Measurements from ENCODE around the gene VILL.
"Not testable (repeated sequence)": the region's sequence is repeated elsewhere in the genome, so short reads cannot be mapped to it uniquely, and the experiment has no call there.

The VILL gene

DNA sequence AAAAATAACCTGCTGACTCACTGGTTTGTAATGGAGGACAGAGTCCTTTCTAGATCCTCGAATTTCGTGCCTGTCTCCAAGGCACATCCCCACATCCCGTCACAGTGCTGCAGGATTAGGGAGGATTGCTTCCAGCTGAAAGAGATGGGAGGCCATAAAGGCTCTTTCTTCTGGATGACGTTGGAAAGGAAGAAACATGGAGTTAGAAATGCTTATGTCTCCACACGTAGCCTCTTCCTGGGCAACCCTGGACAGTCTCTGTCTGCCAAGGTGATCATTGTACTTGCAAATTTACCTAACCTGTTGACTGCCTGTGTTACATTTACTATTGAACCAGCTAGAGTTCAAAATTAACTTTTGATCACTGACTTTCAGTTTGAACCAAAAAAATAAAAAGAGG lies 27.6 kb upstream of the VILL start:
- in situ Hi-C loops (cut with MboI; ENCODE audit: low sequenced_read_pairs), result no loop called here

DNA sequence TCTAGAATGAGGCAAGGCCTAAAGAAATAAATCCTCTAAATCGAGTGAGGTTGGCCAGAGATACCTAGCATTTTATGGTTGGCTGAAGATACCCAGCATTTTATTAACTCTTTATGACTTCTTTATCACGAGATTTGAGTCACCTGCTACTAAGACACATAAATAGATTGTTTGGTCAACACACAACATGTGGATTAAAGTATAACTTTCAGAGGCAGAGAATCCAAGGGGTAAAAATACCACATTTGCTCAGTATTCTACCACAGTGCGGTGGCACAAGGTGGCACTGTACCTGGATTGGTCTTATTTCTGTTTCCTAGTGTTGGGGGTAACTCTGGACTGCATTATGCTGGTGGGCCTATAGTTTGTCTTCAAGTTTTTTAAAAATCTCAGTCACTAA lies 27.0 kb upstream of the VILL start:
- in situ Hi-C loops (cut with MboI; ENCODE audit: low sequenced_read_pairs), result no loop called here

DNA sequence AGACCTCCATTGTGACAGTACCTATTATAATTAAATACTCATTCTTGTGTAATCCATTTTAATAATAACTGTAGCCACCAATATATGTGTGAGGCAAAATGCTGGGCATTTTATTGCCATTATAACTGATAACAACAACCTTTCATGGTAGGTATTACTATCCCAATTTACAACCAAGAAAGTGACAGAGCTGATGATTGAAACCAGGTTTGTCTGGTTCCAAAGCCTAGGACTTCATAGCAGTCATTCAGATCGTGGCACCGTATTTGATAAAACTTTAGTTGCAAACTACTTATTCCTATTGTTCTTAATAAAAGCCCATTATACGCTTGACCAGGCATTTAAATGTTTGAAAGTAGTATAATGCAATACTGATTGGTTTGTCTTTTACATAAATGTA lies 26.4 kb upstream of the VILL start:
- in situ Hi-C loops (cut with MboI; ENCODE audit: low sequenced_read_pairs), result no loop called here

DNA sequence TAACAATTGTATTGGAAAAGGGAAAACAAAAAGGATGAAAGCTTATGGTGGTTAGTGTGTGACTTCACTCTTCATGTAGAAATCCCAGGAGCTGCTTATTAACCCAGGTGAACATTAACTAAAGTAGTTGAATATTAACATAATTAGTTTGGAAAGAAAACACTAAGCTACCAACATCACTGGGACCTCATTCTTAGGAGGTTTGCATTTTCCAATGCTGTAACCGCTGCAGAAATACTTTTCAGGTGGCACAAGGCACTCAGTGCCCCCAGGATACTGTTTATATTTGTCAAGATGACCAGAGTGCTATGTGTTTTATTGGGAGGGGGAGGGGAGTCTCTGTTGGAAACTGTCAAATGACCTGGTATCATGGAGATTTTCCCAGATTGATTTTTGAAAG lies 25.9 kb upstream of the VILL start:
- in situ Hi-C loops (cut with MboI; ENCODE audit: low sequenced_read_pairs), result no loop called here

DNA sequence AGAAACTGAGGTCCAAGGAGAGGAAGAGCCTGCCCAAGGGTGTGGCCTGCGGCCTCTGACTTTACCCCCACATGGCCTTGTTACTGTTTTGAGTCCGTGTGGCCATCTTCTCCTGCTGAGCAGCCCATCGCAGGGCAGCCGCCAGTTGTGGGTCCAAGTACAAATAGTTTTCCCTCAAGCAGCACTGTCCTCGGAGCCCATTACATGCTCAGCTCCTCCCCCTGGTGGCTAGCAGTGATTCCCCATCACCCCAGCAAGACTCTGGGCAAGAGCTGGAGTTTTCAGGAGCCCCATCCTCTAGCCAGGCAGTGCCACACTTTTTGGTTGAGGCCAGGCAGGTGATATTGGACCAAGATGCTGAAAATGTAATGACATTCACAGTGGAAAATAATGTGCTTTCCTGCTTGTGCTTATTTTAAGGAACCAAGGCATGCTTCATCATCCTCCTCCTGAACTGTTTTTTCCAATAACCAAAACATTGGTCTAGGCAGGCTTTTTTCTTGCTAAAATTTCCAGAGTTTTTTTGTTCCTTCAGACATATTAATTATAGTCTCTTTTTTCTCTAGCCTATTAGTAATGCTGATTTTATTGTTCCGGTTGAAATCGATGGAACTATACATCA lies 23.2 kb upstream of the VILL start:
- in situ Hi-C loops (cut with MboI; ENCODE audit: low sequenced_read_pairs), result no loop called here

DNA sequence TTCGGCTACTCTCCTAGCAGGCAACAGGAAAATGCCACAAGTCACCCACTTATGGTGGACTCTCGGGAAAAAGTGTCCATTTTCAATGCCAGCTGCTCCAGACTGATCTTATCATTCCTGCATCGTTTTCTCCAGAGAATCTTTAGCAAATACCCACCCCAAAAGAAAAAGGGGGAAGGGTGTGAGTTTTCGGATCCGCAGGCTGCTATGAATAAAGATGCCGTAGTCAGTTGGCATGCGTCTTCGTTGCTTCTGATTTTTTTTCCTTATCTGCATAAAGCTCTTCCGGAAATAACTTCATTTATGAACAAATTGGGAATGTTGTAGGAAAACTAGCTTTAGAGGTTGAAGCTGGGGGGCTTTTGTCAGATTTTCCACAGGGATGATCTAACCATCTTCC lies 22.4 kb upstream of the VILL start:
- in situ Hi-C loops (cut with MboI; ENCODE audit: low sequenced_read_pairs), result no loop called here

DNA sequence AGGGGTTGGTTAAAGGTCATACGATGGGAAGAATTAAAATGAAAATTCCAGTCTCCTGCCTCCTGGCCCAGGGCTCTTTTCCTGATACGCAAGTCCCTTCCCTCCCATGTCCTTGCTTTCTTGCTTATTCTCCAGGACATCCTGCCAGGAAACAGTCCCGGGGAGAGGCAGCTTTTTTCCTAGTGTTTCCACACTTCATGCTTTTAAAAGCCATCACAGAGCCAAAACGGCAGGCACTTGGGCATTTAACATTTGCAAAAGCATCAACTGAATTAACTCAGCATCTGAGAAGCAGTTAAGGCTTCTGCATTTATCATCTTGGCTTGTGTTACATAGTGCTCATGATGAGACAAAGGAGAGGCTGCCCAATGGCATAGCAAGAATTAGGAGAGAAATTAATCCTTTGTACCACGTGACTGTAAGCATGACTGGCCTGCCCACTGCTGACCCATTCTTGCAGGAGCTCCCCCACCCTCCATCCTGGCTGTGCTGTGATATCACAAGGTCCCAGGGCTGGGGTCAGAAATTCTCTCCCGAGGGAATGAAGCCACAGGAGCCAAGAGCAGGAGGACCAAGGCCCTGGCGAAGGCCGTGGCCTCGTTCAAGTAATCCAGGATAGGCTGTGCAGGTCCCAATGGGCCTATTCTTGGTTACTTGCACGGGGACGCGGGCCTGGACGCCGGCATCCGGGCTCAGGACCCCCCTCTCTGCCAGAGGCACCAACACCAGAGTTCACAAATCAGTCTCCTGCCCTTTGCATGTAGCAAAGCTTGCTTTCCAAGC lies 21.6 kb upstream of the VILL start:
- in situ Hi-C loops (cut with MboI; ENCODE audit: low sequenced_read_pairs), result no loop called here

DNA sequence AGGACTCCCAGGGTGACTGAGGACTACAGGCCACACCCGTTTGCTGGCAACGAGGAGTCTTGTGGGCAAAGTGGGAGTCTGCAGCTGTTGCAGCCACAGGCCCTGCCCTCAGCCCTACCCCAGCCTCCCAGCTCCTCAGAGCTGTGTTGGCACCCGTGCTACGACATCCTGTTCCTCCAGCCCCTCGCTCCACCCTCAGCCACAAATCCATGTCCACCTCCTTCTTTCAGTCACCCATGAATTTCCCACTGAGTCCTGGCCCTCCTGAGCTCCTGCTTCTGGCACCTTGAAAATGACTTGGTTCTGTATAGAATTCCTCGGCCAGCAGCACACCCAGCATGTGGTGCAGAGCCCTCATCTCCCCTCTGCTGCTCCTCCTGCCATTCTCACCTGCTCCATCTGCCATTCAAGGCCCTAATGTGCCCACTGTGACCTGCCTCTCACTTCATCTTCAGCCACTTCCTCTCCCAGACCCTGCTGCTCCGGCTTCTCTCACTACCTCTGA lies 20.9 kb upstream of the VILL start:
- in situ Hi-C loops (cut with MboI; ENCODE audit: low sequenced_read_pairs), result no loop called here

DNA sequence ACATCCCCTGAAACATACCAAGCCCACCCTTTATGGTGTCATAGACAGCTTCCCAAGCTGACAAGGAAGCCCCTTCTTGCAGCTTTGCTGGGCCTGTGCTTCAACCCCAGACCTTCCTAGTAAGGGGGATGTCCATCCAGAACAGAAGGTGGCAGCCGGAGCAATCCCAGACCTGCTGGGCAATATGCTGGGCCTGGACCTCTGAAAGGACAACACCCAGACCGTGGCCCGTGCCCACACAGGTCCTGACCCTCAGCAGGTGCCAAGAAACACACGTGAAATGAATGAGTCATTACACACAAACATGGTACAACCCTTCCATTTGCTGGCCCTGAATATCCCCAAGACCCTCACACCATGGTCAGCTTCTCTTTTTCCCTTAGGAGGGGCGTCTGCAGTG lies 19.8 kb upstream of the VILL start:
- in situ Hi-C loops (cut with MboI; ENCODE audit: low sequenced_read_pairs), result no loop called here

DNA sequence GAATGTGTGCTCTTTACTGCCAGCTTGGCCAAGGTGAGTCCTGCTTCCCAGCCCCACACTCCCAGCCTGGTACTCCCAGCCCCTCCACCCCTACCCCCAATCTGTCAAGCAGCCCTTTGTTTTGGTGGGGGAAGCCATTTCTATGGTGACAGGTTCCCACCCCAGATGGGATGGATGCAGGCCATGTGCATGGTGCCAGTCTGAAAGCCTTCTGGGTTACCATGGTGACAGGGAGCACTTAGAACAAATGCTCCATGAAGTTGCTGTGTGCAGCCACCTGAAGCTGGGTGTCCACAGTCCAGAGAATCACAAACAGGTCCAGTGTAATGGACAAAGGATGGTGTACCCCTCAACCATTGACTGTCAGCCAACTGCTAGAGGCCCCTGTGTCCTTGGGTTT lies 19.1 kb upstream of the VILL start:
- in situ Hi-C loops (cut with MboI; ENCODE audit: low sequenced_read_pairs), result no loop called here

DNA sequence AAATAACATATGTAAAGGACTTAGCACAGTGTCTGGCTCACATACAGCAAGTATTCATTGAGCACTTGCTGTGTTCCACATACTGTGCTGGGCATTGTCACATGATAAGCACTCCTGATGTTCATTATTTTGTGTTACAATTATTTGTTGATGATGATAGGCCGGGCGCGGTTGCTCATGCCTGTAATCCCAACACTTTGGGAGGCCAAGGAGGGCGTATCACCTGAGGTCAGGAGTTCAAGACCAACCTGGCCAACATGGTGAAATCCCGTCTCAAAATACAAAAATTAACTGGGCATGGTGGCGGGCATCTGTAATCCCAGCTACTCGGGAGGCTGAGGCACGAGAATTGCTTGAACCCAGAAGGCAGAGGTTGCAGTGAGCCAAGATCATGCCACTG lies 18.5 kb upstream of the VILL start:
- in situ Hi-C loops (cut with MboI; ENCODE audit: low sequenced_read_pairs), result not testable (repeated sequence)

DNA sequence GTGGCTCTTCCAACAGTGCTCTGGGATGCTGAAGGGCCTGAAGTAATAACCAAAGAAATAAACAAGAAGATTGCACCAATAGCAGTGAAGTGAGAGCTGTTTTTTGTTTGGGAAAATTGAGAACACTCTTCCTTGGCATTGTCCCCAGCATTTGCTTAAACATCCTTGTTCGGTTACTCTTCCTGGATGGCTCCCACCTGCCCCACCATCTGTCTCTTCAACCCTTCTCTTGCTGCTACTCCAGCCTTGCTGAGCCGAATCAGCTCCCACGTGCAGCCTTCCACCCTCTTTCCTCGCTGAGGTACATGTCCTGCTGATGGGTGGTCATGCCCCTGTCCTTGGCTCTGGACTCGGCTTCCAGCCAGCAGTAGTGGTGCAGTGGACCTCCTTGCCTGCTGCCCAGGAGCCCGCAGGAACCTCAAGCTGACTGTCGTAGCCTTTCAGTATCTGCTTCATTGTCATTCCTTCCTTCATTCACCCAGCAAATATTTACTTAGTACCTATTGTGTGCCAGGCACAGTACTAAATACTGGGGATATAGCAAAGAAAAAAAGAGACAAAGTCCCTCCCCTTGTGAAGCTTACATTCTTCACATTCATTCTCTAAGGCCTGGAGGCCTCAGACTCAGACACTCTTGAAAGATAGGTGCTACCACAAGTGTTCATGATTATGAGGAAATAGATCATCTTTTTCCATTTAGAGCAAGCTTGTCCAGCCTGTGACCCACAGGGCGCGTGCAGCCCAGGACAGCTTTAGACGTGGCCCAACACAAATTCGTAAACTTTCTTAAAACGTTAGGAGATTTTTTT lies 17.1 kb upstream of the VILL start:
- in situ Hi-C loops (cut with MboI; ENCODE audit: low sequenced_read_pairs), result no loop called here

DNA sequence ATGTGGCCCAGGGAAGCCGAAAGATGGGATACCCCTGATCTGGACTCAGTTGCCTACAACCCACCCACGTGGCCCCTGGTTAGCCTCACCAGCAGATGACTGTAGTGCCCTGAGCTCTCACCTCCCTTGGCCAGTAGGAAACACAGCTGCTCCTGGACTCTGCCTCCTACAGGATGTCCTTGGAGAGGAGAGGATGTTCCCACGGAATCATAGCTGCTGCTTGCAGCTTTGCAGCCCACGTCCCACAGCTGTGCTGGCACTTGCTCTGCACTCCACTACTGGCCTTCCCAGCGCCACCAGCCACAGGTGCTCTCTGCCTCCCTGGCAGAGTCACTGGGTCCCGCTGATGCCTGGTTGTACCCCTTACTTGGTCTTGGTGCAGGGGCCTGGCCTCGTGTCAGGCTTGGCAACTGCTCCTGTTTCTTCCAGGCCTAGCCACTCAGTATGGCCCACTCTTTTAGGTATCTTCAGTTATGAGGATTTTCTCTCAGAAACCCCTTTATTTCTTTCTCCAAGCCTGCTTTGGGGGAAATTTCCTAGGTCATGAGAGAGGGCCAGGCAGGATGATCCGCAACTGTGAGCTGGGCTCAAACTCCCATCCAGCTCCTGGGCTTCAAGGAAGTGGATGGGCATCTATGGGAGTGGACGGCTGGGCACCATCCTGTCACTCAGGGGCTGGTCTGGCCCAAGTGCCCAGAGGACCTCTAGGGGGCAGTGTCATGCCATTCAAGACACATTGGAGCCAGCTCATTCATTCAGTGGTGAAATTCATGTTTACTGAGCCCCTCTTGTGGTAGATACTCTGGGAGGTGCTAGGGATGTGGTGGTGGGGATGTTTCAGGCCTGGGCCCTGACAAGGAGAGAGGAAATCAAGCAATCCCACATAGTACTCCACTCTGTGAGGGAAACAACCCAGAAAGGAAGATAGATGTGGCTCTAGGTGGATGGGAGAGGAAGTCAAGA lies 16.2 kb upstream of the VILL start:
- in situ Hi-C loops (cut with MboI; ENCODE audit: low sequenced_read_pairs), result no loop called here

DNA sequence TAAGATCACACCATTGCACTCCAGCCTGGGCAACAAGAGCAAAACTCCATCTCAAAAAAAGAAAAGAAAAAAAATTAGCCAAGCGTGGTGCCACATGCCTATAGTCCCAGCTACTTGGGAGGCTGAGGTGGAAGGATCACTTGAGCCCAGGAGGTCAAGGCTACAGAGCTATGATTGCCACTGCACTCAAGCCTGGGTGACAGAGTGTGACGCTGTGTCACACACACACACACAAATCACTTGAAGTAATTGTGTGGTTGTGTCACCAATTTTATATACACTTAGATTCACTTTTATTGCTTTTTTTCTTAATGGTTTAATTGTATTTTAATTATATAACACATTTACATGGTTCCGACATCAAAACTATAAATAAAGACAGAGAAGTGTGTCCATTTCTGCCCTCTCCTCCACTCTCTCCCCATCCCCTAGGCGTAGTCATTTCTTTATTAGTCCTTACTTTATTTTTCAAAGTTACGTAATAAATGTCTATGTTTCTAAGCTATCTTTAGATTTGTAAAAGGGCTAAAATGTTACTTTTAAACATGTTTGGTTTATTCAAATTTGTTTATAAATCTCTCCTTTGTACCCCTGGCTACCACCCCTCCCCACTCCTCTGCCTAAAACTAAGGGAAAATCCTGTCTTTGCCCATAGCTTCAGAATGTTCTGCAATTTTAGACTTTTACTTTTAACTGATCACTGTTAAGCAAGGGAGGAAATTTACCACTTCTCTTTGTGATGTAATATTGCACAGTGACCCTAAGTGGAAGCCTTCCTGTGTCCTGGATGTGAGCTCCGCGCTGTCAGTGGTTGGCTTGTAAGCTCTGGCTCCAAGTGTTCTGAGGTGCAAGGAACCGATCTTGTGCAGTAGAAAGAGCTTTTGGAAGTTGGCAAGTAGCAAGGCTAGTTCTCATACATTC lies 10.8 kb upstream of the VILL start:
- in situ Hi-C loops (cut with MboI; ENCODE audit: low sequenced_read_pairs), result no loop called here

DNA sequence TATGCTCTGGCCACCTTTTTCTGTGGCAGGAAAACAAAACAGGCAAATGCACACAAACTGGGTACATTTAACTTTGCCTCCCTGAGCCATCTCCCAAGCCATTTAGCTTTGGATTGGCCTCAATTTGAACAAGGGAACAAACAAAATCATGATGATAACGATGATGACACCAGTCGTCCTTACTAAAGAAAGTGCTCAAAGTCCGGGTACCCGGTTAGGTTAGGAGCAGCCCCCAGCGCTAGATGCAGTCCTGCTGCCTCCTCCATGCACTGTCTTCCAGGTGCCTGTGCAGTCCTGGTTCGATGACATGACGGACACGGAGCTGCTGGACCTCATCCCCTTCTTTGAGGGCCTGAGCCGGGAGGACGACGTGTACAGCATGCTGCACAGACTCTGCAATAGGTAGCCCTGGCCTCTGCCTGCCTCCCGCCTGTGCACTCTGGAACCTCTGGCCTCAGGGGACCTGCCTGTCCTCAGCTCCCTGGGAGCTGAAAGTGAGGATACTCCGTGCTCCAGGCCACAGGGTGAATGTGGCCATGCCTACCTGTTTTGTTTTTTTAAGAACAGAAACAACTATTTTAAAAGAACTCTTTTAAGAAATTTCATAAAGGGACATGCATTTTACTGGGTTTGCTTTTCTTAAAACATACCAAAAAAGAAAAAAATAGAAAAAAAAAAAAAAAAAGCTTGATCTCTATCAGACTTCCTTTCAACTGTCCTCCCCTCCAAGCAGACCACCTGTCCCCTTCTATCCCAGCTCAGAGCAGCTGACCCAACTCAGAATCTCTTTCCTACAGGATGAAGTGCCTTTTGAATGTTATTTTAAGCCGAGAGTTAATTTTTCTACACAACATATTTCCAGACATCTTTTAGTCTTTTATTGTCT lies 9.9 kb upstream of the VILL start:
- in situ Hi-C loops (cut with MboI; ENCODE audit: low sequenced_read_pairs), result no loop called here

DNA sequence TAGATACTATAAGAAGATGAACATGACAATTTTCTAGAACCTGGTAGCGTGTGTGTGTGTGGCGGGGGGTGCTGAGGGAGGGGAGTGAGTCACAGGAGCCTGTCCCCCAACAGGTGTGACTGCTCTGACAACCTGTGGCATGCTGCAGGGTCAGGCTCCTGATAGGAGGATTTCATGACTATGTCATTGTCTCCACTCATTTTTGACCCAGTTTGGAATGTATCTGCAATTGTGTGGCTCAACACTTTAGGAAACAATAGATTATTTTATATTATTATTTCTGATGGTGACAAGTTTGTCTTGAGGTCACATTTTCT lies 9.3 kb upstream of the VILL start:
- in situ Hi-C loops (cut with MboI; ENCODE audit: low sequenced_read_pairs), result no loop called here

DNA sequence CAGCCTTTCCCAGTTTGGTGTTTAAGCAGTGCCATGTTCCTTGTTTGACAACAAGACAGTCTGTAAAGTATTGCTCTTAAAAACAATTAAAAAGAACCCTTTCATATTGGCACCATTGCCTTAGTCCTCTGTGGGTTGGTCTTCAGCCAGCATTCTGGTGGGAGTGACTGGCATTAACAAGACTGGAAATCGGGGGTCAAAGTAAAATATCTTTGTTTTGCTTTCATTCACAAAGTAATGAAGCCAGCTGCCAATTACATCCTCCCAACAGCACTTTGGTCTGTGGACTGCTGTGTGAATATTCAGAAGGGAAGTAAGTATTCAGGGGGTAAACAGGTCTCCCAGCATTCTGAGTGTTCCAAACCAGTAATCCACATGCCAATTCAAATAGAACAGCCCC lies 8.3 kb upstream of the VILL start:
- in situ Hi-C loops (cut with MboI; ENCODE audit: low sequenced_read_pairs), result no loop called here

DNA sequence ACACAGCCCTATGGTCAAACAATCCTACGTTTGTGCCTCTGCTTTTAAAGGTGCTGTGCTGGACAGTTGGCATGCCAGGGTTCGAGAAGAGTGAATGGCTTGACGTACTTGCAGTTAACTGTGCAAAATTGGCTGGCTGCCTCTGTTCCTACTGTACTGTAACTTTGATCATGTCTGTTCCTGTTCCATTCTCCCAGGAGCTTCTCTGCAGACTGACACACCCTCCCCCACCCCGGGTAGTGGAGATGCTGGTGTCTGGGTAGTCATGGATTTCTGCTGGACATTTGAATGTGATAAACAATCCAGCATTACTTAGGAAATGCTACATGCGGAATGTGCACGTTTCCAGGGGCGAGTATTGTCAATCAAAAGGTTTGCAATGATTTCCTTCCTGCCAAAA lies 6.5 kb upstream of the VILL start:
- in situ Hi-C loops (cut with MboI; ENCODE audit: low sequenced_read_pairs), result no loop called here

DNA sequence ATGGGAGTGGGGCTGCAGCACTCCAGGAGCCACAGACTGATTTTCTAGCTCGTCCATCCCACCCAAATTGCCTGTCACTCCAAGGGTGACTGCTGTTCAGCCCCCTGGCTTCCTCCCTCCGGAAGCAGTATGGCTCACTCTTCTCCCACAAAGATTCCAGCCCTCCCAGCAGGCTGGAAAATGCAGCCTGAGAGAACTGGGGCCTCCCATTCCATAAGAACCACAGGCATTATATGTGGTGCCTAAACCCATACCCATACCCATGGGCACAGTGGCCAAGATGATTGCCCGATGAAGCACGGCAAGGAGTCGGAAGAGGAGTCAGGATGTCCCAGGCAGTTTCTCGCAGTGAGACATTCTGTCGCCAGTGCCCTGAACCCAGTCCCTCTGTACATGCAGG lies 6.0 kb upstream of the VILL start:
- in situ Hi-C loops (cut with MboI; ENCODE audit: low sequenced_read_pairs), result no loop called here
